HPDE6-E6E7 (cell line): ENCODE data around the gene ALX1.

Experiments used
- DNase-seq: peaks from one replicate; pipeline ENCODE4 v3.0.0; 2011; ENCODE audit warnings: missing footprints; ENCODE audit errors: extremely low spot score

ALX1 gene

DNA sequence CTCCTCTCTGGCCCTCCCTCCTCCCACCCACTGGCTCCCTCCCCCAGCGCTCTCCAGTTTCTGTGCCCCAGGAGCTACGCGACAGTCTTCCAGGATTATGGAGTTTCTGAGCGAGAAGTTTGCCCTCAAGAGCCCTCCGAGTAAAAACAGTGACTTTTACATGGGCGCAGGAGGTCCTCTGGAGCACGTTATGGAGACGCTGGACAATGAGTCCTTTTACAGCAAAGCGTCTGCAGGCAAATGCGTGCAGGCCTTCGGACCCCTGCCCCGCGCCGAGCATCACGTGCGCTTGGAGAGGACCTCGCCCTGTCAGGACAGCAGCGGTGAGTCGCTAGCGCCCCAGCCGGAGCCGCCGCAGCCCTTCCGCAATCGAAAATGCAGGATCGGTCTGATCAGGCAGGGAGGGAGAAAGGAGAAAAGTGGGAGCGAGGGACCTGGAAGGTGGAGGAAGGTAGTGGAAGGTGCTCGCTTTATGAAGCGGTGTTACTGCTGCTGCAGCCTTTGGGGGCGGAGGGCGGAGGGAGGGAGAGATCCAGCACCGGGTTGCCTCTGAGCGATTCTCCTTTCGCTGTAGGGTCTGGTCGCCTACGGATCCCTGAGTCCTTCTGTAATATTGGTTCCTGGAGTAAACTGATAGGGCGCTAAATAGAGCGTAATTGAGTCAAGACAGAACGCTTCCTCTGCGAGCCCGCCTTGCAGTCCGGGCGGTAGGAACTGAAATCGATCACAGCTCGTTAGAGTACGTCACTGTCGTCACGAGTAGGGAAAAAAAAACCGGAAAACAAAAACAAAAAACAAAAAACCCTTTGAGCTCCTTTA lies at the start of gene ALX1:
Gene ALX1 (plus strand): TSS at position 56 of the 819 bp plus-strand sequence. CDS start 42 bp downstream, at position 98.
- no peak for DNase-seq

DNA sequence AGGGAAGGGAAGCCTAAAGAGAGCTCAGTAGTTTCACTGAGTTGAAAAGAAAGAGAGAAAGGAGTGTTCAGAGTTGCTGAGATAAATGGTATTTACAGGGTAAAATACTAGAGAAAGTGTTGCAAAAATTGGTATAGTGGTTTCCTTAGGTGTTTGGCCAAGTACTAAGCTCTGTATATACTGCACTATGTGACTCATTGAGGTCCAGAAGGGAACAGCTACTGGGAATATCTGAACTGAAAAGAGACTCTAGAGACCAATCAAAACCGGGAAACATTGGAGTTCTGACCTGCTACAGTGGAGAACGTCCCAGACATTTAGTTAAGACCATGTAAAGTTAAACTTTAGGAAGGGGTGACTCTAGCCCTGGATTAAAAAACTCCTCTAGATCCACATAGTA lies 42.7 kb upstream of the ALX1 start:
- DNase-seq, result no peak

DNA sequence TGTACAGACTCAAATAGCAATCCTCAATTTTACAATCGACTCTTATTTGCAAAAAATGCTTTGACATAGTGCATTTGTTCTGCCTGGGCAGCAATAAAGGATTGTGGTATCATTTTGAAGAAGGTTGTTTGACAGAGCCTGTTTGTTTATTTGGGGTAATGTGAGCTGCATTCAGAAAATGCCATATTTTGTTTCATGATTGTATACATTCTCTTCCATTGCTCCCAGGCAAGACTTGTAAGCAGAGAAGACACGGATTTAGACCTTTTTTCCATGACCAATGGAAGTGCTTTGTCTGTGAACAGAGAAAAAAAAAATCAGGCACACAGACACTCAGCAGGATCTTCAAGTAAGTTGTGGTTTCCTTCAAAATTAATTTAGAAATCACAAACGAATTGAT lies 35.5 kb upstream of the ALX1 start:
- DNase-seq, result no peak

DNA sequence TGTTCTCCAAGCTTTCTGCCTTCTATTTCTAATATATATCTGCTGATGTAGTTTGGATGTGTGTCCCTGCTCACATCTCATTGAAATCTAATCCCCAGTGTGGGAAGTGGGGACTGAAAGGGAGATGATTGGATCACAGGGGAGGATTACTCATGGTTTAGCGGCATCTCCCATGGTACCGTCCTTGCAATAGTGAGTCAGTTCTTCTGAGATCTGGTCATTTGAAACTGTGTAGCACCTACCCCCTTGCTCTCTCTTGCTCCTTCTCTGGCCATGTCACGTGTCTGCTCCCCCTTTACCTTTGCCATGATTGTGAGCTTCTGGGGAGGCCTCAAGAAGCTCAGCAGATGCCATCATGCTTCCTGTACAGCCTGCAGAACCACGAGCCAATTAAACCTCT lies 26.2 kb upstream of the ALX1 start:
- no peak for DNase-seq

DNA sequence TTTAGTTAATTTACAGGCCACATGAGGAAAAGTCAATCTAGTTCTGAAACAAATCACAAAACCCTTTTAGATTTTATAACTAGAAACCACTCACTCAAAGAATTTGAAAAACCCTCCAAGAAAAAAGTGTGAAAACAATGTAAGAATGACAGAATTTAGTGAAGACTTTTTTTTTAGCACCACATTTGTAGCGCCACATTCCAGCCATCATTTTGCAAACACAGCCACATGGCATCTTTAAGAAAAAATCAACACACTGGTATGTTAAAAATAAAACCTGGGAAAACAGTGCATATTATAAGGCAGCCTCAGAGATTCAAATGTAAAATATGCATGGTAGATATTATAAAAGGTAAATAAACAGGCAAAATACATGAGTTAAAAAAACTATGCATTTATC lies 22.3 kb upstream of the ALX1 start:
- no peak for DNase-seq

DNA sequence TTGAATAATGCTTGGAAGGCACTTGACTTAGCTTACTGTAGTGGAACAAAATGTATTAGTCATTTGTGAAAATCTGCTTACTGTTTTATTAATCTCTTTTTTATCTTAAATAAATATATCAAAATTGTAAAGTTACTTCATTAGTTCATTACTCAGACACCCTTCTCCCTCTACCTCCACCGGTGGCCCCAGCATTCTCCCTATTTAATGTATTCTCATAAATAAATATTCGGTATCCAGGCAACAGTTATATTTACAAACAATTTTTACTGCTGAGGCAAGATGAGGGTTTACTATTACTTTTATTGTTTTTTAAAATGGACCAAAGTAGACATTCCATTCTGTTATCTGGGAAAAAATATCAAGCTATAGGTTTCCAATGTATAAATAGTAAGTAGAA lies 19.6 kb upstream of the ALX1 start:
- no peak for DNase-seq

DNA sequence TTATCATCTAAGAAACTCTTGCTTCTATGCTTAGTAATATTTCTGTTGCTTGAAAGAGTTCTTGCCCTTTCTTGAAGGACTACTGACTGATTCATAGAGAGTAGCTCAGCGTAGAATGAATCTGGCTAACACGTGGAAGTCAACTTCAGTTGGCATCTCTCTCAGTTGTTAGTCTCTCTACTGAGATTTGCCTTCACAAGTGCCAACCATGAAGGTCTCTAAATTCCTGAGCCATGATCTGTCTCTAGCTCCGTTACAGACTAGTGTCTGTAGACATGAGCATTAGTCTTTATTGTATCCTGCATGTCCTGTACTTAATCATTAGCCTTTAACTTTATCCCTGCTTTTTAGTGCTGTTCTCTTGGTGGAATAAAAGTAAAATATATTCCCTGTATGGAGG lies 19.1 kb upstream of the ALX1 start:
- no peak for DNase-seq

DNA sequence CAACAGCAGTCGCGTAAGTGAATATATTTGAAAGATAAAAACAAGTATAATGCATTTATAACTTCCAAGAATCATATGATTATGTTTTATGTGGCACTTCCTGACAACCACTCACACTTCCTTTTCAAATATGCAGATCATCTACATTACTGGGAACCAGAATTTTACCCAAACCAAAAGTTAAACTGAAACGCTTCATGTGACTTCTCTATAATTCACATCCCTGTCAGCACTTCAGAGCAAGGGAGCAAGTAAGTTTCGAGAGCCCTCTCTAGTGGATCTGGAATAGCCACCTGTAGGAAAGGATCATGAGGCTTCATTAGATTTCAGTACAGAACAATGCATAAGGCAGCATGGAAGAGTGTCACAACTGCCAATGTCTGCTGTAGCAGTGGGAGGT lies 13.7 kb upstream of the ALX1 start:
- no peak for DNase-seq

DNA sequence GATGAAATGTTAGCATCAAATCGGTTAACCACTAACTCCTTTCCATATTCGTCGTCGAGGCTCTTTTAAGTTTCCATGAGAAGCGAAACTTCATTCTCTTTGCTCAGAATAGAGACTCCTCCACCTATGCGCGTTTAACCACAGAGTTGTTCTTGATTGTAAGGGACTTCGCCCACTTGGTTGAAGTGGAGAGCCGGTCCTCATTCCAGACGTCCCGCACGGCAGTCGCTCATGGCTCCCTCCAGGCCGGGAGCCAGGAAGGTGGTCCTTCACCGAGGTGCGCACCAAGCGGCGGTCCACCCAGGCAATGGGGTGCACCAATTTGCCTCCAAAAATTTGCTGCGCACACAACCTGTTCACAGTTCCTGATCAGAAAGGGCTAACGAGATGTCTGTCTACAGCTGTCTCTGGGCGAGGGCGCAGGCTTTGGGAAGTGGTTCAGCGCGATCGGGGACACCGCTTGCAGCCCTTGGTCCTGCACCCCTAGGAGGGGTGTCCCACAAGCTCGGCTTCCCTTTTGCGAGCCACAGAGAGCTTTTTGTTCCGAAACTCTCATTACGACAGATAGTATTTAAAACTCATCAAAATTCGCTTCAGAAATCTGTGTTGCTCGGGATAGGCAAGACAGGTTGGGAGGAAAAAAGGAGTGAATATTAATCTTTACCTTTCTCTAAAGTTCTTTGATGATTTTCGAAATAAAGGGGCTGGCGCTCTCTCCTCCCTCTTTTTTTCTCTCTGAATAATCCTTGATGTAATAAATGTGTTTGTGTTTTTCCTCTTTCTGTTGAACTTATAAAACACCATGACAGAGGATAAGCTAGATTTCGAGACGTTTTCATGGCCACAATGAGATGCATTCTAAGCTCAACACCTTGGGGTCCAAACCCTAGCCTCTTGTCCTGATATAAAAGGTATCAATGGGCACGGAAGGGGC lies 6.4 kb upstream of the ALX1 start:
- no peak for DNase-seq

DNA sequence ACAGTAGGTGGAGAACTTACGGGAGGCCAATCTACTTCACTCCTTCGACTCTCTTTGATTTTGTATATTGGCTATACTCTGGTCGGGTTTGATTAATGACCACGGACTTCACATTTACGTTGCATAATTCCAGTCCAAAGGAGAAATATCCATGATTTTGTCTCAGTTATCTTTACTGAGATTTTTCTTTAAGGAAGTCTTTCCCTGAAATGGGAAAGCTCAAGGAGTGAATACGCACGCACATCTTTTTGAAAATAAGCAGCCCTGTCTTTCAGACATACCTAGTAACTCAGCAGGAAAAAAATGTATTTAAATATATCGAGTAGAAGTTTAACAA lies 5.7 kb upstream of the ALX1 start:
- no peak for DNase-seq

DNA sequence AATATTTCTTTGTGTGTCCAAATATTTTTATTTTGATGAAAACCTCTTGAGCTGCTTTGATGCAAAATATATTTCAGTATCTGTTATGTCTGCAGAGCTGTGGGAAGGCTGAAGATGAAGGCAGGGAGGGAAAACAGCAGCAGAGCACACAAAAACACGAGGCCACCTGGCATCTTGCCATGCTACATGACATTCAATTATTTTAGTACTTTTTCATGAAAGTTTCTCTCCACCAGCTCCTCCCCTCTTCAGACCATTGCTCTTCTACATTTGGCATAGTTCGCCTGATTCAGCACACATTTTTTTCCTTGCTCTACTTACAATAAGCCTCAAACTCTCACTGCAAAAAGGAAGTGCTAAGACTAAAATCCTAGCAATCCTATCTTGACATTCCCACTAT lies 4.6 kb upstream of the ALX1 start:
- no peak for DNase-seq

DNA sequence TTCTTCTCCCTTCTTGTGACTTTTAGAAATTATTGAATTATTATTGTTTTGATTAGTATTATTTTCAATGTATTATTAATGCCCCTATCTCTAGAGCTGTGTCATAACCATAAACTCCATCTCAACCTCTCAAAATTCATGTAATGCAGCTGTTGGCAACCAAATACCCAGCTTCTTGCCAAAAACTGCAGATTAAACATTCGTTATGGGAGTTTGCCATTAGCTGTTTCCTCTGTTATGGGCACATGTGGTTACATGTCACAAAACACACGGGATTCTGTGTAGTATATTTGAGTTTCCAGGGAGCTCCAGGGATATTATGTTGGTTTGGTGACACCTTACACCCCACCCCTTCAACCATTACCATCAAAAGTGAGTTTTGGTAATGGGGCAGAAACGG lies 2.8 kb upstream of the ALX1 start:
- no peak for DNase-seq

DNA sequence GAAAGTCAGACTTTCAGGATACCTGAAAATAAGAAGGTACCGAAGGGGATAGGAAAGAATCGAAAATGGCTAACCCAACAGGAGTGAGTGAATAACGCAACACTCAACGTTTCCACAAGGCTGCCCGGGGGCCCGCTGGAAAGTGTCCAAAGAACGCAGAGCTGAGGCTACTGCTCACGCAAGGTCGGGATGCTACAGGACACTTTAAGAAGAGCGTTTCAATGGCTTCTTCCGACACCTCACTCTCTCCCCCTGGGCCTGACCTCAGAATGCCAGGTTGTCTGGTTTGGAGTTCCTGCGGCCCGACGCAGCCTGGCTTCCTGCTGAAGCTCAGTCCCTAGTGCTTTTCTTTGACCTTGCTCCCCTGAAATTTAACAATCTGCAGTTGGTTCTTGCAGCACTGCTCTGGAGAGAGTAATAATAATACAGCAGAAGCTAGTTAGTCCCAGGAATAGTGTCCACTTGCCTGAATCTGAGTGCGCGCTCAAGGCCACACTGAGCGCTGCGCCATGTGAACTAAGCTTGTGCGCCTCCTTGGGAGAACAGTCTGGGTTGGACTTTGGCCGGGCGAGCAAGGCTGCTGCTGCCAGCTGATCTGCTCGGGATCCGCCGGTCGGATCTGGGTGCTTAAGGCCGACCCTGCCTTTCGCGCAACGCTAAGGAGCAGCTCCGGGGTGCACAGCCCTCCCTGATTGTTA lies 2.0 kb upstream of the ALX1 start:
- no peak for DNase-seq

DNA sequence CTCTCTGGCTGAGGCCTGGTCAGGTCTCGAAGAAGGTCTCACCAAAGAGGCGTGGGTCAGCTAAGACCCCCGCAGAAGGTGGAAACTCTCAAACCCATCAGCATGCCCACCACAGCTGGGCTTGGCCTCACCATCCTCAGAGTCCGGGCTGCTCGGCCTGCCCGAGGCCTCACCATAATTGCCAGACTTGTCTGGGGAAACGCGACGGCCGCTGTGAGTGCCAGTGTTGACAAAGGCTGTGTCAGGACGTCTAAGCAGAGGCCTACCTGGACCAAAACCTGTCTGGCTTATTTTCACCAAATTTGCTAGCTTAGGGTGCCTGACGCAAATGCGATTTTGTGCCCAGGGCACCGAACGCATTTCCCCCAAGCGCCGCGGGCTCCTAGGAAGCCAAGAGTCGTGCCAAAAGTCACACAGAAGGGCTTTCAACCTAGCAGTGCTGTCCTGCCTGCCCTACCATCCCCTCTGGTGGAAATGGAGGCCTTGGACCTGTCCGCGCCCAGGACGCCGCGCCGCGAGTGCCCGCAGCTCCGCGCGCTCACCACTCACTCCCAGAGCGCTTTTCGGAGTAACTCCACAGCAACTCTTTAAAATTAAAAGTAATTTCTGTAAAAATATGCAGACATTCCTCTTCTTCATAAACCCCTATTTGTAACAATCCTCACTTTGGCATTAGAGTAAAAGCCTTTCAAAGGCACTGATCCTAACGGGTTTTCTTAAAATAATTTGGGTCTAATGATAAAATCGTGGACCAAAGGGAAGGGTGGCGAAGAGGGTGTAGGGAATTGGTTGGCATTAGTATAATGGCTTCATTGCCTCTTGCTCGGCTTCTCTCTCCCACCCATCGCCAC lies 1.2 kb upstream of the ALX1 start:
- DNase-seq, result no peak

DNA sequence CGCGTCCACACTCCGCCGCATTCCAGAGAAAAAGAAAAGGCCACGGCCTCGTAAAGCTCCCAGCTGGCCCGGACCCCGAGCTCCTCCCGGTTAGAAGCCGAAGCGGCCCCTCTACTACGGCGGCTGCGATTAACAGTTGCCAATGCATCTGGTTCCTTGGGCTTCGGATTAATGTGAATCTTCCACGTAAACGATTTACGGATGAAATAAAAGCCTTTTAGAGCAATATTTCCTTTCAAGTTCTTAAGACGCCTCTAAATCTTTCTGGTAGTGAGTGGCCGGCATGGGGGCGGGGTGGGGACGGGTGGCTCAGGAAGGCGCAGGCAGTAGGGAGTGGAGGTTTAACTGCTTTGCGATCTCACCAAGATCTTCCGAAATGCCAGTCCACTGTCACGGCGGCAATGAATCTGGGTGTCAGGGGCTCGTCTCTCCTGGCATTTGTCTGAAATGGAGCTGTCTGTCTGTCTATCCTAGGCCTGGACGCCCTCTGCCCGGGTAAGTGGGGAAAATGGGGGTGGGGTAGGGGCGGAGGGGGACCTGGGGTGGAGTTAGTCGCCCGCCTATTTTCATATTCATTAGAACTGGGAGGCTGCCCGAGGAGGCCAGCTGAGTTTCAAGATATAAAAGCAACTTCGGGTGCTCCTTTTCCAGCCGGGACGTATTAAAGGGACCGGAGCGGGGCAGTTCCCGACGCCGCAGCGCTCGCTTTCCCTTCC lies 413 bp upstream of the ALX1 start:
- DNase-seq, result no peak

DNA sequence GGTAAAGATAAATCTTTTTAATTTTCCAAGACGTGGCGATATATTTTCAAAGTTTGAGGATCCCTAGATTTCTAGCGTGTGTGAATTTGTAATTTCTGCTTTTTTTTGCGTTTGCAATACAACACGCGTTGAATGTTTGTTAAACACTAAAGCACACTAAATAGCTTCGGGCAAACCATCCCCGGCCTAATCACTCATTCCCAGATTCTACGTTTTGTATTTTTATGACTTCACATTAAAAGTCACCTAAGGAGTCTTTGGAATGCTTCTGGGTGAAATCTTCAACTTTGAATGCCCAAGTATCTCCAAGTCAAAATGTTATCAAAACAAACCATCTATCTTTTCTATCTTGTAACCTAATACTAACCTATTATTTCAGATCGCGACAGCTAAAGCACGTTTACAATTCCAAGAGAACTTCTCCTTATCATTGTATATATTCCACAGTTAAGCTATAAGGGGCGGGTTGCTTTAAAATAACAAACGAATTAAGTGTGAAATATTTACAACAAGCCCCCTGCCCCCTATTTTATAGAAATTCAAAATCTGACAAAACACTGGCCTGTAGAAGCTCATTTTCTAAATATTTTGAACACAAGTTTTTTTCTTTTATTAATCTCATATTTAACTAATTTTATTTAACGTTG lies 1.1 kb downstream of the ALX1 start:
- no peak for DNase-seq

DNA sequence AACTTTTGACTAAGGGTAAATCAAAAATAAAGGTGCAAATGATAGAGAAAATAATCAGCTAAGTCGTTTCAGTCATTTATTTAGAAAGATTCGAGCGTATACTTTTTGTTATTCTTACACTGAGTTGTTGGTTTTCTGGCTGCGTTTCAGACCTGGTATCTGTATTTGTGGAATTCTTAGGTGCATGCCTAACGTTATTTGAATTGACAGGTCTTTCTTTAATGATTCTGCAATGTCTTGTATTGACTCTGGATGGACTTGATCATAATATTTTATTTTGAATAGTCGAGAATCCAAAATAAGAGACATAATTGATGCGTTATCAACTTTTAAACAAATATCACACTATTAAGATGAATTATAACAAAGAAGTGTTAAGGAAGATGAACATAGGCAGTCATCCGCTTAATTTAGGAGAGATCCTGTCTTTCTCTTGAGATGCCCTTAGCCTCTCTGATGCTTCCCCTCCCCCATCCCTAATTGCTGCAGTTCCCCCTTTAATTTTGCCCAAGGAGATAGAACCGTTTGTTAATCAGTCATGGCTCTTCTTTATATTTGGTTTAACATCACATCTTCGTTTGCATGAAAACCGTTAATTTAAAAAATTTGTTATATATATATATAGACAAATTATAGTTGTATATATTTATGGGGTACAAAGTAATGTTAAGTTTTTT lies 1.8 kb downstream of the ALX1 start:
- no peak for DNase-seq

DNA sequence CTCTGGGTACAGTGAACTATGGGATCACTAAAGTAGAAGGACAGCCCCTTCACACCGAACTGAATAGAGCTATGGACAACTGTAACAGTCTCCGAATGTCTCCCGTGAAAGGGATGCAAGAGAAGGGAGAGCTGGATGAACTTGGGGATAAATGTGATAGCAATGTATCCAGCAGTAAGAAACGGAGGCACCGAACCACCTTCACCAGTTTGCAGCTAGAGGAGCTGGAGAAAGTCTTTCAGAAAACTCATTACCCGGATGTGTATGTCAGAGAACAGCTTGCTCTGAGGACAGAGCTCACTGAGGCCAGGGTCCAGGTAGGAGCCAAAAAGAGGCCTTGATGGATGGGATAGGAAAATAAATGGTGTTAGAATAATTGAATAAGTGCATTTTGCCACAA lies 3.5 kb downstream of the ALX1 start:
- no peak for DNase-seq

DNA sequence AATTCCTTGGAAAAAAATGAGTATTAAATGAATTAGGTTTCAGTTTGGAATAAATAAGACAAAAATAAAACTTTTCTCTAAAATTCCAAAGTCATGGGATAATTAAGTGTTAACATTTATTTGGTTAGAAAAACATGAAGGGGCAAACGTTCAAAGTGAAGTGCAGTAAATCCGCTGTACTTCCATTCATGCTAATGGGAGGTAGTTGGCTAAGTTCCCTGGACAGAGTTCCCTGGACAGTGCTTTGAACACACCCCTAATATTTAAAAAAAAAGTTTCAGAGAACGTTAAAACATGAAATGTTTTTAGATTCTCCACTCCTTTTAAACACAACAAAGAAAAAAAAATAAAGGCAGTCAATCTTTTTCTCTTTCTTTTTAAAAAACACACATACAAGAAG lies 16.3 kb downstream of the ALX1 start:
- no peak for DNase-seq

DNA sequence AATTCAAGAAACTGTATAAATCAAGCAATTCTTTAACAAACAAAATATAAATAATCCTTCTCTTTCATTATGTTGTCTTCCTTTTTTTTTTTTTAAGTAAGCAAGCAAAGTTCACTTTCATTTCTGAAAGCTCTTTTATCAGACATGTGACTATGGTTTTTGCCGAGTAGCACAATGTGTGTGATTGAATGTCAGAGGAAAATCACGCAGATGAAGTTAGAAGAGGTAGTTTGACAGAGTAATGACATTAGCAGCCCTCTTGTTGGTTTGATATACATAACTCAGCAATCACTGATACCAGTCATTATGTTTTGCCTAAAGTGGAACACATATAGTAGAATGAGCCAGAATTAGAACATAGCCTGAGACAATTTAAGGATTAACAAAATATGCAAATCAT lies 19.0 kb downstream of the ALX1 start:
- no peak for DNase-seq
